Prostate gland (tissue), 2 donors: ENCODE results near the gene TRIP11. TPM values are rescaled to one million over a fixed set of nuclear protein-coding genes. Genes with fewer than 3 reads are reported as not detected.

ENCODE experiments used
- total RNA-seq, 2 donors: library from RNA; depleted of rRNA; stranded (reverse); fragments of >200 nt; gene quantifications; one replicate each; pipeline ENCODE4 v1.1.0, GENCODE V29; 2016

TRIP11 gene
- total RNA-seq, 2 donors from 2014 or later = 27.1 to 42.4 TPM

Other genes starting within 250 kb of the TRIP11 start
- 10 to 100 TPM; 37.2 to 75.8 TPM for gene TC2N, start 172.5 kb downstream of the TRIP11 start, total RNA-seq
- gene FBLN5, start 92.4 kb downstream of the TRIP11 start, total RNA-seq = 100 to 1,000 TPM in 1 of 2 donors, 10 to 100 TPM in 1; 12.5 to 125 TPM
- 10 to 100 TPM; 45.1 to 53.5 TPM for gene ATXN3, start 66.5 kb upstream of the TRIP11 start, total RNA-seq
- 100 to 1,000 TPM; 211 to 351 TPM for gene NDUFB1, start 81.6 kb upstream of the TRIP11 start, total RNA-seq
- gene CPSF2, start 81.9 kb upstream of the TRIP11 start, total RNA-seq = 10 to 100 TPM; 25.4 to 74.5 TPM